HG02610 (cell line): ENCODE data around the gene PLAU.
"Not testable (repeated sequence)": the region's sequence is repeated elsewhere in the genome, so short reads cannot be mapped to it uniquely, and the experiment has no call there.

Experiments used
- ATAC-seq: cut with Tn5 transposase; IDR thresholded peaks from one replicate; pipeline ENCODE4 v1.9.1; 2021; ENCODE audit warnings: mild to moderate bottlenecking, moderate library complexity; ENCODE audit not compliant: unreplicated experiment

PLAU gene

DNA sequence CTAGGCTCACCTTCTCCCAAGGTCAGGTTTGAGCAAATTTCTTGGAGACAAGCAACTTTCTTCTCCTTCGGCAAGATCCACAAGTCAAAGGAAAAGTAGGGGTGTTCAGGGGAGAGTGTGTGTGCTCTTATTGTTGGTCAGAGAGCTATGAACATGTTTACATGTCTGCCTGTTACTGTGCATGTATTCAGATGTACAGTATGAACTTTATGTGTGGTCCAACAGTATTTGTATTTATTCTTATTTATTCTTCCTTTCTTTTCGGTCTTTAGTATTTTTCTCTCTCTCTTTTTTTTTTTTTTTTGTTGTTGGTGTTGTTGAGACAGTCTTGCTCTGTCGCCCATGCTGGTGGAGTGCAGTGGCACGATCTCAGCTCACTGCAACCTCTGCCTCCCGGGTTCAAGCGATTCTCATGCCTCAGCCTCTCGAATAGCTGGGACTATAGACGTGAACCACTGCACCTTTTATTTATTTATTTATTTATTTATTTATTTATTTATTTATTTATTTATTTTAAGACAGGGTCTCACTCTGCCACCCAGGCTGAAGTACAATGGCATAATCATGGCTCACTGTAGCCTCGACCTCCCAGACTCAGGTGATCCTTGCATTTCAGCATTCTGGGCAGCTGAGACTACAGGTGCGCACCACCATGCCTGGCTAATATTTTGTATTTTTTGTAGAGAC, 38.2 kb downstream of the PLAU start:
- ATAC-seq: no peak

DNA sequence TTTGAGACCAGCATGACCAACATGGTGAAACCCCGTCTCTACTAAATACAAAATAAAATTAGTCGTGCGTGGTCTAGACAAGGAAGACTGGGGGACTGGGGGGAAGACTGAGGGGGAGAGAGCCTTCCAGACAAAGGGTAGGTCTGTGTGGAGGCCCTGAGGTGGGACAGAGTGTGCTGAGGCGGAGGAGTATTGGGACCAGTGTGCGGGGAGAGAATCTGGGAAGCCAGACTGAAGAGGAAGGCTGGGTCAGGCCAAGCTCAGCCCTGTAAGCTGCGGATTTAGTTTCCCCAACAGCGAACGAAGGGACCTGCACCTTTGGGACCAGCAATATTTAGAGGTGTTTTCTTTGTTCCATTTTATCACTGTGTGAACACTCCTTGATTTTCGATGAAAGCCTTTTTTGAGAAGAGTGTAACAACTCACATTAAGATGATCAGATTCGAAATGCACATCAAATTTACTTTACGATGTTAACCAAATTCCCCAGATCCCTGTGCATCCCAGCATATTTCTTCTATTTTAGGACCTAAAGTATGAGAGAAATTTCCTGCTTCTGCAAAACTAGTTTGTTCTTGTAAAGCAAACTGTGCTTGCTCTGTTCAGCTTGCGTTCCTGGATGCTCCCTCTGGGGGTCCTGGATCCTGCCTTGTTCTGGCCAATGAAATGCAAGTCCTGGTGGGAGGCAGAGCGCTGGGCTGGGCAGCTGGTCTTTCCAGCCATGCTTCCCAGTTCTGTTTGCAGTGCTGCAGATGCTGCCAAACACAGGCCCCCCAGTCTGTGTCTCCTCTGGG, 39.4 kb downstream of the PLAU start:
- no peak for ATAC-seq

DNA sequence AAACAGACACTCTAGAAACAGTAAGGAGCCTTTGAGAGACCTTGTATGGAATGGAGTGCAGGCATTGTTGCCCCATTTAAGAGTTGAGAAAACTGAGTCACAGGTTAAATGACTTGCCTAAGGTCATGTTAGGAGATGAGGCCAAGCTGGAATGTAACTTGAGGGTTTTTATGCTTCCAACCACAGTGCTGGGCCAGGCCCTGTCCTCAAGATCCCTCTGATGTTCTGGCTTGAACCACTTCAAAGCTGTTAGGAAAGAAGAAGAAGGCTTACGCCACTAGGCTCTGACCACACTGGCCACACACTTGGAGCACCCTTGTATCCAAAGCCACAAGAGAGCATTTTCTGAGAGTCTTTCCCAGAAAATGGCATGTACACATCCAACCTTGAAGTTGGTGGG, 42.7 kb downstream of the PLAU start:
- no peak for ATAC-seq

DNA sequence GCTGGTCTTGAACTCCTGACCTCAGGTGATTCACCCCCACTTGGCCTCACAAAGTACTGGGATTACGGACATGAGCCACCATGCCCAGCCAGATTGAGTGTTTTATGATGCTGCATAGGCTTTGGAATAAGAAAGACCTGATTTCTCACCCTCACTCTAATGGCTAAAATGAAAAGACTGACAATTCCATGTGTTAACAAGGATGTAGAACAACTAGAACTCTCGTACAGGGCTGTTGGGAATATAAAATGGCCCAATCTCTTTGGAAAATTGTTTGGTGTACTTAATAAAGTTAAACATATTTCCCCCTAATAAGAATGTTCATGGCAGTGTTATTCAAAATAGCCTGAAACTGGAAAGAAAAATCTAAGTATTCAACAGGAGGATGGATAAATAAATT, 43.8 kb downstream of the PLAU start:
- no peak for ATAC-seq

DNA sequence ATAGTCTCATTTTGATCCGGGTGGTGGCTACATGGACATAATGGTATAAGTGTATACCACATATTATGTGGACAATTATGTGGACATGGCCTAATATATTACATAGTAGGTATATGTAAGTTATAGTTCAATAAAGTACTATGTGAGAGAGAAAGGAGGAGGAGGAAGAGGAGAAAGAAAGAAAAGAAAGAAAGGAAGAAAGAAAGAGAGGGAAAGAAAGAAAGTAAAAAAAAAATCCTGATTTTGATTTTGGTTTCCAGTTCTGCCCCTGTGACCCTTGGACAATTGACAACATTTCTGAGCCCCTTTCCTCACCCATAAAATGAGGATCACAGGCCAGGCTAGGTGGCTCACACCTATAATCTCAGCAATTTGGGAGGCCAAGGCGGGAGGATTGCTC, 44.8 kb downstream of the PLAU start:
- ATAC-seq: no peak

DNA sequence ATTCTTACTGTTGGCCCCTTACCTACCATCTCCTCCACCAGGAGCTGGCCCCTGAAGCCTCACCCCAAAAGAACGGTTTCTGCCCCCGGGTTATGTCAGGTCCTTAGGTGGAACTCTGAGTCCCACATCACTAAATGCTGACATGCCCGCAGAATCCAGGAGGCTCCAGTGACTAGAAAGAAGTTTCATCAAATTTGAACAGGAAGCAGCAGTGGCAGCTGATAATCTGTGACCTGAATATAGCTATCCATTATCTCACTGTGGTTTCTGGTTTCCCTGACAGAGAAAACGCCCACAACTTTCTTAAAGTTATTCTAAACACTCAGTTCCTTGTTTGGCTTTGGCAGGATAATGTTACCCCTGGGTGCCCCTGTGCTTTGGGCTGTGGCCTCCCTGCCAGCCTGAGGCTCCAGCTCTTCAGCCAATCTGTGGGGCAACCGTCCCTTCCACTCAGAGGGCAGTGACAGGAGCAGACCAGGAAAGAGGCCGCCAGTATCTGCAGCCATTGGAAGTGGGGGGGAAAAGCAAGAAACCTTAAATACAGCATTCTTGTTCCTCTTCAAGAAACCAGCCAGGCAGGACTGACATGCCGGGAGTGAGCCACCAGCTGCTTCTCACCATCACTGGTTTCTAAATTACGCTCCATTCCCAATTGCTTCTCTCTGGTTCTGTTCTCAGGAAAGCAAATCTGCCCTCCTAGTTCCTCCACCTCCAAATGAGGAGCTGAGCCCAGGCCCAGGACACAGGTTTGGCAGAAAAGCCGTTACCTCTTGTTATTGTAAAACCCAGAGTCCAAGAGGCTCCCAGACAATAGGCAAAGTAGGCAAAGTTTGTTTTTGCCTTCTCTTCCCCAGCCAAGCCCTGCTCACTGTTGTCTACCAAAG, 45.8 kb downstream of the PLAU start:
- ATAC-seq: peak; percentile 47

DNA sequence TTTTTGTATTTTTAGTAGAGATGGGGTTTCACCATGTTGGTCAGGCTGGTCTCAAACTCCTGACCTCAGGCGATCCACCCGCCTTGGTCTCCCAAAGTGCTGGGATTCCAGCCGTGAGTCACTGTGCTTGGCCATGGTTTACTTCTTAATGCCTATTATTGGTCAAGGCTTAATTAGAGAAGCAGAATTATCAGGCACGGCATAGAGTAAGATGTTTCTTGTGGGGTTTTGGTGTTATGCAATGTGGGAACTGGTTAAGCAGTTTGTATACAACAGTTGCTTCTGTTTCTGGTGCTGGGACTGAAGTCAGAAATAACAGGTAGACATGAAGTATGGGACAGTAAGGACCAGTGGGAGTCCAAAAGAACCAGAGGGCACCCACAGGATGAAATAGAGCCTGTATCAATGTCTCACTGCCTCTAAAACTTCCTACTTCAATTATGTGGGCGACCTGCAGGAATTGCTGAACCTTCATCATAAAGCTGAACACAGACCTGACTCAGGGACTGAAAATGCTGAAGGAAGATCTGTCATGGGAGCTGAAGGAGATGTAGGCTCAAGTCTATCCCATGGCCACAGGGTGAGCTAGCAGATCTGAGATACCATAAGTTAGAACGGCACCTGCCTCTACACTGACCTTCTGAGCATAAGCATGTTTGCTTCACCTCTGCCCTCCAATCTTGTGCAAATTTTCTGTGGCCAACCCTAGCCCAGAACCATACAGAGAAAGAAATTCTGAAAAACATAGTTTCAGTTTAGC, 48.7 kb downstream of the PLAU start:
- ATAC-seq: peak; percentile 26

DNA sequence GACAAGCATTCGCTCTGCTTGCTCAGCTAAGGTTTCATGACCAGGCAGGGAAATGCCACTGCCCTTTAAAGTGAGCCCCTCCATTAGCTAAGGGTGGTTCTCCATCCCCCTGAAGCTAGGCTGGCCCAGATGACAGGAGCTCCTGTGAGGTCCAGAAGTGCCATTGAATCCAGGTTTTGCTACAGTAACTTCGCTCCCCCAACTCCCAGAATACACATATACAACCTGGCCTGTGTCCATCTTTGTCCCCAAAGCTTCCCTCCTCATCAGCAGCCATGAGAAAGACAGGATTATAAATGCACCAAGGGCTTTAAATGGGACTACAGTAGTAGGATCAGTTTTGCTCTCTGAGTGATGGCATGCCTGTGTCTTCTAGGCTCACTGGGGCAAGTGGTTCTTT, 51.5 kb downstream of the PLAU start:
- no peak for ATAC-seq

DNA sequence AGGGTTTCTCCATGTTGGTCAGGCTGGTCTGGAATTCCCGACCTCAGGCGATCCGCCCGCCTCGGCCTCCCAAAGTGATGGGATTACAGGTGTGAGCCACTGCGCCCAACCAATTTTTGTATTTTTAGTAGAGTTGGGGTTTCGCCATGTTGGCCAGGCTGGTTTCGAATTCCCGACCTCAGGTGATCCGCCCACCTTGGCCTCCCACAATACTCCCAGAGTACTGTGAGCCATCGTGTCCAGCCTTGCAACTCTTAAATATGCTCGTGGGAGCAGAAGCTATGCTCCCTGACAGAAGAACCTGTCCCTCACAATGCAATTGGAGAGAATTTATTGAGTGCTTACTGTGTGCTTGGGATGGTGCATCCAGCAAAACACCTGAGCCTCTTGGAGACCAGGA, 52.6 kb downstream of the PLAU start:
- ATAC-seq: not testable (repeated sequence)

DNA sequence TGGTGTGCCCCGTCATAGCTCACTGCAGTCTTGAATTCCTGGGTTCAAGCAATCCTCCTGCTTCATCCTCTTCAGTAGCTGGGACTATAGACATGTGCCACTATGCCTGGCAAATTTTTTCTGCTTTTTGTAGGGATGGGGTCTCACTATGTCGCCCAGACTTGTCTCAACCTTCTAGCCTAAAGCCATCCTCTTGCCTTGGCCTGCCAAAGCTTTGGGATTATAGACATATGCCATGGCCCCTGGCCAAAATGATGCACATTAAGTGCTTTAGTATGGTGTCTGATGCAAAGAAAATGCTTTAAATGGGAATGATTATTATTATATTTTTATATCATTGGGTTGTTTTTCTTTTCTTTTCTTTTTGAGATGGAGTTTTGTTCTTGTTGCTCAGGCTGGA, 53.8 kb downstream of the PLAU start:
- no peak for ATAC-seq

DNA sequence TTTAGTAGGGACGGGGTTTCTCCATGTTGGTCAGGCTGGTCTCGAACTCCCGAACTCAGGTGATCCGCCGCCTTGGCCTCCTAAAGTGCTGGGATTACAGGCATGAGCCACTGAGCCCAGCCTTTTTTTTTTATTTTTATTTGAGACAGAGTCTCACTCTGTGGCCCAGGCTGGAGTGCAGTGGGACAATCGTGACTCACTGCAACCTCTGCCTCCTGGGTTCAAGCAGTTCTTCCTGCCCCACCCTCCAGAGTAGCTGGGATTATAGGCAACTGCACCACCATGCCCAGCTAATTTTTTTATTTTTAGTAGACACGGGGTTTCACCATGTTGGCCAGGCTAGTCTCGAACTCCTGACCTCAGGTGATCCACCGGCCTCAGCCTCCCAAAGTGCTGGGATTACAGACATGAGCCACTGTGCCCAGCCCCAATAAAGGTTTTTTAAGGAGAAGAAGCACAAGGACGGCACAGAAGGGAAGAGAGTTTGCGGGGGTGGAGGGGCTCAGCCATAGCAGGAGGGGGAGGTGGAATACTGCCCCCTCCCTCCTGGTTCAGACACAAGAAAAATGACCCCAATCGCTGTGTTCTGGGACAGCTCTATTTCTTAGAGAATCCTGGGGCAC, 54.4 kb downstream of the PLAU start:
- ATAC-seq: not testable (repeated sequence)

DNA sequence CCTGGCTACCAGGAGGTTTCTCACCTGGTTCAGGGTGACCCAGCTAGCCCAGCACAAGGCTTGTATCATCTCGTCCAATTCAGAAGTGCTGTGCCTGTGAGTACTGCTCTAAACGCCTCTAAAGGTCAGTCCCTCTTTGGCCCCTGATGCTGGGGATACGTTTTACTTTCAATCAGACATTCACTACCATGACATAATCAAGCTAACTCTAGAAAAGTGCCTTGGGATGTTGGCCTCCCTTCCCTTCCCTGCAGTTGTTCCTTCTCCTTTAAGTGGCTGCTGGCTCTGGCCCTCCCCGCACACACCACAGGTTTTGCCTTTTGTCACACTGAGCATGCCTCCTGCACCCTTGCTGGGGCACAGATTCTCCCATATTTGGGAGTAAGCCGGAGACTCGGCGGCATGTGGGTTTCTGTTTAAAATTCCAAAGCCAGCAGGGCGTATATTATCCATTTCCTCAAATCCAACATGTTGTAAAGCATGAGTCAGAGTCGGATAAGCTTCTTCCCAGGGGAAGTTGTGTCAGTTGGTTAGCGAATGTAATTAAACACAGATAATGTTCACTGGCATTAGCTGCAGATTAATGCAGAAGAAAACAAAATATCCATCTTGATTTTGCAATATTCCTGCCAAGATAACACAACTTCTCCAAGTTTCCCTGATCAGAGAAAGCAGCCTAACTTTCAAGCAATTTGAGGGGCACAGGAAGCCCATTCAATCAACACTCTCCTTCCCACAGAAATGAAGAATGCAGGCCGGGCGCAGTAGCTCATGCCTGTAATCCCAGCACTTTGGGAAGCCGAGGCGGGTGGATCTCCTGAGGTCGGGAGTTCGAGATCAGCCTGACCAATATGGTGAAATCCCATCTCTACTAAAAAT, 55.2 kb downstream of the PLAU start:
- ATAC-seq: no peak

DNA sequence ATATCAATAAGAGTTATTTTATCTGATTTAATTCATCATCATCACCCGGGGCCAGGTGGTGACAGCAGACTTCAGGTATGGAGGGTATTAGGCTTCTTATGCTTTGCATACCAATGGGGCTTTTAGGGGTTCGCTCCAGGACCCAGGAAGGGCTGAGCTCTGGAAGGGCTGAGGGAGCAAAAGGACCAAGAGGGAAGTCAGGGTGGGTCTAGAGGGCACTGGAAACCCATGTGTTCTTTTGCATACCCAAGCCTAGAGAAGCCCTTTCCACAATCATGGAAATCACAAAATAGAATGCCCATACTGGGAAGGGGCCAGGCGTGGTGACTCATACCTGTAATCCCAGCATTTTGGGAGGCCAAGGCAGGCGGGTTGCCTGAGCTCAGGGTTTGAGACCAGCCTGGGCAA, 56.1 kb downstream of the PLAU start:
- no peak for ATAC-seq
